Activated naive CD4-positive, alpha-beta T cell treated with anti-CD3 and anti-CD28 coated beads, Interleukin-2, amount 10 ng/mL, durations not matched to agents 7 days and 5 days (primary cell): ENCODE results near the gene GNG11.
"Not testable (repeated sequence)": the region's sequence is repeated elsewhere in the genome, so short reads cannot be mapped to it uniquely, and the experiment has no call there.

Experiments
- CTCF ChIA-PET: fragments of 350-600 bp; sonication (Branson Sonifier 250); formaldehyde crosslinking; loops from one replicate; lab custom pipeline; 2021; ENCODE audit warnings: antibody characterized with exemption; lab: Charles Lee
- DNase-seq: peaks from one replicate; pipeline ENCODE4 v3.0.0-alpha.2; 2020
- H3K27ac Mint-ChIP-seq: one replicate; pipeline ENCODE4 v1.8.0; 2021; ENCODE audit warnings: mild to moderate bottlenecking, moderate library complexity, mixed read lengths
- H3K27me3 Mint-ChIP-seq: one replicate; pipeline ENCODE4 v1.8.0; 2021; ENCODE audit warnings: mild to moderate bottlenecking, mixed read lengths
- H3K36me3 Mint-ChIP-seq: one replicate; pipeline ENCODE4 v1.8.0; 2021; ENCODE audit warnings: mixed read lengths
- H3K4me1 Mint-ChIP-seq: one replicate; pipeline ENCODE4 v1.8.0; 2021; ENCODE audit warnings: mixed read lengths
- H3K4me3 Mint-ChIP-seq: one replicate; pipeline ENCODE4 v1.8.0; 2021; ENCODE audit warnings: mild to moderate bottlenecking, moderate library complexity, mixed read lengths
- H3K9me3 Mint-ChIP-seq: one replicate; pipeline ENCODE4 v1.8.0; 2021; ENCODE audit warnings: mixed read lengths

GNG11 gene

DNA sequence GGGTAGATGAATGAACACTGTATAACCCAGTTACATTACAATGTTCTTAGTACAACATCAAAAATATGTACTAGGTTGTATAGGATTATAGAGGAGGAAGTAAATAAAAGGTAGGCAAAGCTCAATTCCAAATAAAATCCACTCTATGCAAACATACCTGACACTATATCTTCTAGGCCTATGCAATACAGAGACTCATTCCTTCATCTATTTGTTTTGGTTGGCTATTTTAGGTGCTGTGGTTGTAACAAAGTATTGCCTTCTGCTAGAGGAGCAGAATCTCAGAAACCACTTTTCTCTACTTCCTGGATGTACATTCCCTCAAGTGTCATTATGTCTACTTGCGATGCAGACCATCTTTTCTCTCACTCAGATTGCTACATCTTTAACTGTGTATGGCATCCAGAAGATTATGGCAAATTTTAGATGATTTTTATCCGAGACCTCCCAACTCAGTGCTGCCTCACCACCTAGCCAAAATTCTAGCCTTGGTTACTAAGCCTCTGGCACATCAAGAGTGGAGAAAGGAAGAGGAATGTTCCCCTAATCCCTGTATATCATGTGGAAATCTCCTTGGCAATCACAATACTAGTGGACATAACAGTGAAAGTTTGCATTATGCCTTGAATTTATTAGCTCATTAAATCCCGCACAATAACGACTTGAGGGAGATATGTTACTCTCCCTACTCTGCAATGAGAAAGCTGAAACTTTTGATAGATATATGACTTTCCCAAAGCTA lies 25.5 kb upstream of the GNG11 start:
- Mint-ChIP-seq H3K4me1 (no peaks in the 10 kb centered on the region), H3K27ac (no peak overlapping the region), H3K4me3 (no peak overlapping the region), H3K9me3 (no peaks in the 10 kb centered on the region), H3K27me3 (peaks cover 7% of the 10 kb centered on the region), H3K36me3 (no peaks in the 10 kb centered on the region)
- CTCF ChIA-PET: interaction anchor here (1.2 kb wide), 1 partner anchor 11 kb away, joined by 3 read pairs; no protein-coding TSS in a partner anchor
- no peak for DNase-seq

DNA sequence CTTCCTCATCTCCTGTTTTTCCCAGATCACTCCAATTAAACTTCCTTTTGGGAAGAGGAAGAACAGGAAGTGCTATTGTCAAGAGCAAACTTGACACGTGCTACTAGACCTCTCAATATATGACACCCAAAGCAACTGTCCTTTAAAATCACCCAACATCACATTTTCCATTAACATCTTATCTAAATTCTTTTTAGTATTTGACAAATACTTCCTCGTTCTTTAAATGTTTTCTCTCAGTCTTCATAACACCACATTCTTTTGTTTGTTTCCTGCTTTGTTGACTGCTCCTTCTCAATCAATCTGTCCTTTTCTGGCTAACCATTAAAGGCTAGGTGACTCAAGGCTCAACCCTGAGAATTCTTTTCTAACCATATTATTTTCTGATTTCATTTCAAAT lies 23.9 kb upstream of the GNG11 start:
- Mint-ChIP-seq H3K4me1 (no peaks in the 10 kb centered on the region), H3K27me3 (no peaks in the 10 kb centered on the region), H3K4me3 (no peak overlapping the region), H3K36me3 (no peaks in the 10 kb centered on the region), H3K27ac (no peak overlapping the region), H3K9me3 (no peaks in the 10 kb centered on the region)
- CTCF ChIA-PET: no interaction called here
- DNase-seq: no peak

DNA sequence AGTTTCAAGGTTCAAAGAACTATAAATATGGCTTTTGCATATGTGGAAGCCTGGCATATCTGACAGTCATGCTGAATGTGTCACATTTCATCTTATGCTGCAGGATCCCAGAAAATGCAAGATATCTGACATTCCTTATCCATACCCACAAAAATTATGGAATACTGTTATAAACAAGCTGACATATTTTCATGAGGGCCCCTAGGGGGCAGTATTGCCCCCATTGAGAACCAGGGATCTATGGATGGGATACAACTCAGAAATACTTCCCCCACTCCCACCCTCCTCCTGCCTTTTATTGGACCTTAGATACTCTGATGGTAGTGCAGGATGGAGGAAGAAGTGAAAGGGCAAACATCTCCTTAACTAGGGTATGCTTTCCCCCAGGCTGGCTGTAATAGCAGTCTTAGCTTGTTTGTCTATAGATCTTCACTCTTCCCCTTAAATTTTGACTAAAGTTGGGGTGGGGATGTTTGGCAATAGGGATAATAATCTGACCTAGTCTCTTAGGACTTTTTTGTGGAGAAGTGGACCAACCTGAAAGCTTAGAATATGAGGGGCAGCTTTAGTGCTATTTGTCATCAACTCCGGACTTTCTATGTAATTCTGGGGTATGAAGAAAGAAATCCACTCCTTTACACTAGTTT lies 18.6 kb upstream of the GNG11 start:
- CTCF ChIA-PET: interaction anchor here (0.7 to 2.3 kb wide), 8 partner anchors 17 to 343 kb away, joined by 3 to 25 read pairs (median 4); partner anchors contain the start of gene GNG11
- DNase-seq: no peak
- H3K27ac Mint-ChIP-seq: no peak overlapping the region
- H3K36me3 Mint-ChIP-seq: no peaks in the 10 kb centered on the region
- H3K9me3 Mint-ChIP-seq: no peaks in the 10 kb centered on the region
- no peaks in the 10 kb centered on the region for H3K4me1 Mint-ChIP-seq
- H3K27me3 Mint-ChIP-seq: no peaks in the 10 kb centered on the region
- H3K4me3 Mint-ChIP-seq: no peak overlapping the region

DNA sequence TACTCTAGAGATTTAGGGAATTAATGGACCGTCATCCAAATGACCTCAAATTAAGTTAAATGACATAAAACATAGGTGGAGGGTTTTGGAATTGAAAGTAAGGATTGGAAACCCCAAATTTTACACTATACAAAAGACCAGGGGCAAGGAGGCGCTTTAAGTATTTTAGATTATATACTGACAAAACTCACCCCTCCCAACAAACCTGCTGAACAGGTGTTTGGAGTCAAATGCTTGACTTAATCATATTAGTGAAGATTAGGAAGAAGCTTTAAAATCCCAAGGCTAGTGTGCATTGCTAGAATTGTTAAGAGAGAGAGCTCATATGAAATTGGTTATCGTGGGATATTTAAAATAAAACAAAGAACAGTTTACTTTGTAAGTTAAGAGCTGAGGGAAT lies 15.3 kb upstream of the GNG11 start, which contains the start of gene GNGT1:
GNGT1 (plus strand) TSS at position 301 of the 400 bp plus-strand sequence. CDS start 180 bp downstream, outside the sequence.
- no peak for DNase-seq
- H3K4me1 Mint-ChIP-seq: no peaks in the 10 kb centered on the region
- CTCF ChIA-PET: no interaction called here
- no peak within 1 kb of the TSS for H3K4me3 Mint-ChIP-seq
- H3K9me3 Mint-ChIP-seq: no peaks in the 10 kb centered on the region
- no peaks in the 10 kb centered on the region for H3K36me3 Mint-ChIP-seq
- H3K27ac Mint-ChIP-seq: no peak within 1 kb of the TSS
- H3K27me3 Mint-ChIP-seq: no peaks in the 10 kb centered on the region

DNA sequence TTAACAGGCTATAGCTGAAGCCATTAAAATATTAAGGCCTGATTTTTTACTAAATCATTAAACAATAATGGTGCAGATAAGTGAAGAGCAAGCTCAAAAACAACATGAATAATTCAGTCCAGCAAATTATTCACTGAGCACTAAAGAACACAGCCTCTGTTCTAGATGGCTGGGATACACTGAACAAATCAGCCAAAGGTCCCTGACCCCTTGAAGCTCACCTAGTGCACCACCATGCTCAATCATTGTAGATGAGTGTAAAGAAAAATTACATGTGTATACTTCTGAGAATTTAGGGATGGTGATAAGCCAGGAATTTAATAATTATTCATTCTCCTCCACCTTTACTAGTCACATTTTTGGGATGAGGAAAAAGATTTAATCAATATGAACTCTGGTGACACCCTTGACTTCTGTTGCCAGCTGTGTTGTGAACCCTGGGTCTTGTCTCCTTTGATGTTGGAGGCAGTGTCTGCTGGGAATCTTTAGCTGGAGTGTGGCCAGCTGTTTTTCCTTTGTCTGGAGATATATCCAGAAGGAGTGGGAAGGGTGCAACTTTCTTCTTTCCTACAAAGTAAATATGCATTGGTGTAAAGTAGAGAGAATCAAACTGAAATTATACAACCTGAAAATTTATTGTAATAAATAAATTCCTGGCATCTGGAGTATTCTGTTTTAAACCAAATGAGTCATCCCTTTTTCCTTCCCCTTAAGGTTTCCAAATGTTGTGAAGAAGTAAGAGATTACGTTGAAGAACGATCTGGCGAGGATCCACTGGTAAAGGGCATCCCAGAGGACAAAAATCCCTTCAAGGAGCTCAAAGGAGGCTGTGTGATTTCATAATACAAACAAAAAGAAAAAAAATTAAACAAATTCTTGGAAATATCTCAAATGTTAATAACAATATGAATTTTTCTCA lies 11.2 kb upstream of the GNG11 start:
- Mint-ChIP-seq H3K4me3 (no peak overlapping the region), H3K9me3 (no peaks in the 10 kb centered on the region), H3K36me3 (no peaks in the 10 kb centered on the region), H3K27me3 (peaks cover 3% of the 10 kb centered on the region), H3K27ac (no peak overlapping the region), H3K4me1 (no peaks in the 10 kb centered on the region)
- DNase-seq: no peak
- CTCF ChIA-PET: interaction anchor here (0.6 to 1.3 kb wide), 3 partner anchors 9 to 527 kb away, joined by 3 read pairs; no protein-coding TSS in a partner anchor

DNA sequence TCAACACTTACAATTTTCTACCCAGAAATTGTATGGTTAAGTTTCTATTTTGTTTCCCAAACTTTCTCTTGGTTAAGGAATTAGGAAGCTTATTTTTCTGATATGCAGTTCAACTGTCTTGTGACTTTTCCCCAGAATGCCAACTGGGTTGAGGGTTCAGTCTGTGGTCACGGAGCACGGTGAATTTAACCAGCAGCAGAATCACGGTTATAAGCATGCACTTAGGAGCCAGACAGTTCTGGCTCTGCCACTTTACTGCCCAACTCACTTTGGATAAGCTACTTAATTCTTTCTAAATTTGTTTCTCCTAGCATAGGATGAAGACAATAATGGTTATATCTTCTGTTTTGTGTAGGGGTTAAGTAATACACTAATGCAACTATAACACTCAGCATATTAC lies 10.3 kb upstream of the GNG11 start:
- H3K4me1 Mint-ChIP-seq, H3K9me3 Mint-ChIP-seq, H3K36me3 Mint-ChIP-seq, H3K27ac Mint-ChIP-seq, DNase-seq, H3K4me3 Mint-ChIP-seq, H3K27me3 Mint-ChIP-seq, CTCF ChIA-PET: not testable (repeated sequence)

DNA sequence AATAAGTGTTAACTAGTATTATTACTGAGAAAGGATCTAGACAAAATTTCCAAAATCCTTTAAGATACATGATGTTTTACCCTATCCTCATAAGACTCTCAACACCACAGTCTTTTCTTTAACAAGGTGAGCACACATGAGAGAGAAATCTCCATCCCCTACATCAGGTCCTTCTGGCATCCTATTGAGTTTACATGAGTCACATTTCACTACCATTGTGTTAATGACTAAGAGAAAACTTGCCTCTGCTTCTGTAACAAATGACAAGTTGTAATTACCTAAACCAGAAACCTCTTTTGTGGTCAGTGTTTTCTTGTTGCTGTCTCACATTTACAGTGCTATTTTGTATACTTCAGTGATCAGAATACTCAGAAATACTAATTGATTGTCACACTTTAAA lies 9.9 kb upstream of the GNG11 start:
- H3K4me3 Mint-ChIP-seq, DNase-seq, H3K9me3 Mint-ChIP-seq, H3K27ac Mint-ChIP-seq, H3K36me3 Mint-ChIP-seq, CTCF ChIA-PET, H3K4me1 Mint-ChIP-seq, H3K27me3 Mint-ChIP-seq: not testable (repeated sequence)

DNA sequence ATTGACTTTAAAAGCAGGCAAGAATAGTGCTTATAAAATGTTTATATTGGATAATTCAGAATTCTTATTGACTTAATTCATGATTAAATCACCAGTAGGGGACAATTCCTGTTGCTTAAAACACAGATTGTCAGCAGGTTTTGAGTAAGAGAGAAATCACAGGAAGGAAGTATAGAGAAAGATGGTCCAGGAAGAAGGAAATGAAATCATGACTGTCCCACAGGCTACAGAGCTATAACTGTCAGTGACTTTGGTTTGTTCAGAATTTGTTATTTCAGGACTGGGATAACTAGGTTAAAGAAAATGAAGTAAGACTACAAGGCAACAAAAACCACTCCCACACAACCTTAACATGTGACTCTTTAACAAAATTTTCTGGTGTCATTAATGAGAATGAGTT lies 8.3 kb upstream of the GNG11 start:
- Mint-ChIP-seq H3K4me1 (no peaks in the 10 kb centered on the region), H3K4me3 (no peak overlapping the region), H3K36me3 (no peaks in the 10 kb centered on the region), H3K27ac (no peak overlapping the region), H3K9me3 (no peaks in the 10 kb centered on the region), H3K27me3 (peaks cover 9% of the 10 kb centered on the region)
- DNase-seq: no peak
- CTCF ChIA-PET: no interaction called here

DNA sequence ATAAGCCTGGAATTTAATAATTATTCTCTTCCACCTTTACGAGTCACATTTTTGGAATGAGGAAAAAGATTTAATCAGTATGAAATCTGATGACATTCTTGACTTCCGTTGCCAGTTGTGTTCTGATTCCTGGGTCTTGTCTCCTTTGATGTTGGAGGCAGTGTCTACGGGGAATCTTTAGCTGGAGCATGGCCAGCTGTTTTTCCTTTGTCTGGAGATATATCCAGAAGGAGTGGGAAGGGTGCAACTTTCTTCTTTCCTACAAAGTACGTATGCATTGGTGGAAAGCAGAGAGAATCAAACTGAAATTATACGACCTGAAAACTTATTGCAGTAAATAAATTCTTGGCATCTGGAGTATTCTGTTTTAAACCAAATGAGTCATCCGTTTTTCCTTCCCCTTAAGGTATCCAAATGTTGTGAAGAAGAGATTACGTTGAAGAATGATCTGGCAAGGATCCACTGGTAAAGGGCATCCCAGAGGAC lies 6.9 kb upstream of the GNG11 start:
- no peak for DNase-seq
- CTCF ChIA-PET: no interaction called here
- Mint-ChIP-seq H3K36me3 (no peaks in the 10 kb centered on the region), H3K4me1 (no peaks in the 10 kb centered on the region), H3K4me3 (no peak overlapping the region), H3K27me3 (peaks cover 9% of the 10 kb centered on the region), H3K9me3 (no peaks in the 10 kb centered on the region), H3K27ac (no peak overlapping the region)

DNA sequence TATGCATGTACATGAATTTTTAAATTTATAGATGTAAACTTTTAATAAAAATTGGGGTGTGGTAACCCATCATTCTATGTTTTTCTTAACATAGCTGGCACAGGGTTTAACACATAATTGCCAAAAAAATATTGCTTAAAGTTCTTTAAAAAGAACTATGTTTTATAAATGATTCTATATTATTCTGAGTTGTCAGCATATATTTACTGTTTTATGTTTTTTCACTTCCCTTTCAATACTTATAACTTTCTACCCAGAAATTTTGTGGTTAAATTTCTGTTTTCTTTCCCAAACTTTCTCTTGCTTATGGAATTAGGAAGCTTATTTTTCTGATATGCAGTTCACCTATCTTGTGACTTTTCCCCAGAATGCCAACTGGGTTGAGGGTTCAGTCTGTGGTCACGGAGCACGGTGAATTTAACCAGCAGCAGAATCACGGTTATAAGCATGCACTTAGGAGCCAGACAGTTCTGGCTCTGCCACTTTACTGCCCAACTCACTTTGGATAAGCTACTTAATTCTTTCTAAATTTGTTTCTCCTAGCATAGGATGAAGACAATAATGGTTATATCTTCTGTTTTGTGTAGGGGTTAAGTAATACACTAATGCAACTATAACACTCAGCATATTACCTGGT lies 6.2 kb upstream of the GNG11 start:
- H3K9me3 Mint-ChIP-seq, H3K4me3 Mint-ChIP-seq, H3K27me3 Mint-ChIP-seq, DNase-seq, H3K36me3 Mint-ChIP-seq, H3K27ac Mint-ChIP-seq, H3K4me1 Mint-ChIP-seq: not testable (repeated sequence)
- CTCF ChIA-PET: interaction anchor here (0.7 kb wide), 1 partner anchor 302 kb away, joined by 3 read pairs; no protein-coding TSS in a partner anchor

DNA sequence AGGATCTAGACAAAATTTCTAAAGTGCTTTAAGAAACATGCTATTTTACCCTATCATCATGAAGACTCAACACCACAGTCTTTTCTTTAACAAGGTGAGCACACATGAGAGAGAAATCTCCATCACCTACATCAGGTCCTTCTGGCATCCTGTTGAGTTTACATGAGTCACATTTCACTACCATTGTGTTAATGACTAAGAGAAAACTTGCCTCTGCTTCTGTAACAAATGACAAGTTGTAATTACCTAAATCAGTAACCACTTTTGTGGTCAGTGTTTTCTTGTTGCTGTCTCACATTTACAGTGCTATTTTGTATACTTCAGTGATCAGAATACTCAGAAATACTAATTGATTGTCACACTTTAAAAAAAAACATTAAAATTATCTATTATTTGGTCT lies 5.6 kb upstream of the GNG11 start:
- H3K9me3 Mint-ChIP-seq, DNase-seq, H3K27ac Mint-ChIP-seq, H3K4me1 Mint-ChIP-seq, CTCF ChIA-PET, H3K27me3 Mint-ChIP-seq, H3K4me3 Mint-ChIP-seq, H3K36me3 Mint-ChIP-seq: not testable (repeated sequence)

DNA sequence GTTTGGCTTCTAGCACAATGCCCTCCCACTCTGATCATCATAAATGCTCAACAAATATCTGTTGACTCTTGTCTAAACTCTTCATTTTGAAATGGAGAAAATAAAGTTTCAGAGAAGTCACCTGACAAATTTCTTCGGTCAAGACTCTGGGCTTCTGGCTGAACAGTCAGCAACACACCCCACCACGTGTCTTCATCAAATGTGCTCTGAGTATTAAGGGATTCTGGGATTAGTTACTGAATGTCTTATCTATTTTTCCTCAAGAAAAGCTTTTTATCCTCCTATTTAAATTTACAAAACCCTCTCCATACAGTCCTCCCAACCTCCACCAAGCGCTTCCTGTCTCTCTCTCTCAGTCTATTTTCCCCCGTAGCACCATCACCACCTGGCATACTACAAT lies 5.2 kb upstream of the GNG11 start:
- H3K4me3 Mint-ChIP-seq, DNase-seq, H3K9me3 Mint-ChIP-seq, CTCF ChIA-PET, H3K36me3 Mint-ChIP-seq, H3K27ac Mint-ChIP-seq, H3K4me1 Mint-ChIP-seq: not testable (repeated sequence)
- H3K27me3 Mint-ChIP-seq: peaks cover 13% of the 10 kb centered on the region

DNA sequence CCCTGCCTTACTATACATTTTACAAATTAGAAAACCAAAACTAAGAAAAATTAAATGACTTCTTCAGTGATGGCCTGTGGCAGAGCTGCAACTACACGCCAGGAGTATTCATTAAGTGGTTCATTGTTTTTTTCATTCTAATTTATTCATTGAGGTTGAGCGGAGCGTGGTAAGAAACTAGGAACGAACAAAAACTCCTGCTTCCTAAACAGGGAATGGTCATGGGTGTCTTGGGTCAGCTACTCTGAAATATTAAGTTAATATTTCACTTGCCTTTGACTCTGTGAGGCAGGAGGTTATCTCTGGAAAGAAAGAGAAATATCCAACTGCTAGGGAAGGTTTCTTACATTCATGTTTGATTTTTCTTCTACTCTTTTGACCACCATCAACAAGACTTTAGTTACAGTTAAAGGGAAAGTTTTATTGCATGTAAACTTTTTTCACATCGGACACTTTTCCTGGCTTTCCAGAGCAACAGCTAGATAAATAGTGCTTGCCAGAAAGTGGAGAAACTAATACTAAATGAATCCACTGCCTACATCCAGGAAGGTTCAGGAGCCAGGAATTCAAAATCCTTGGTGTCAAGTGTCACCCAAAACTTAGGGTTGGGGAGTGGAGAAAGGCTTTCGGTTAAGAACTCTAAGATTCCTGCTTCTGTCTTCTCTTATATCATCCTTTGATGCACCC lies 896 bp upstream of the GNG11 start:
- DNase-seq: no peak
- CTCF ChIA-PET: no interaction called here

More for the DNA sequence above, 896 bp upstream of the GNG11 start:
- peaks cover 20% of the 10 kb centered on the region for H3K27me3 Mint-ChIP-seq
- no peaks in the 10 kb centered on the region for H3K9me3 Mint-ChIP-seq
- H3K4me3 Mint-ChIP-seq: peak overlapping the region; percentile 18
- H3K4me1 Mint-ChIP-seq: peaks cover 2% of the 10 kb centered on the region
- H3K27ac Mint-ChIP-seq: no peak overlapping the region
- H3K36me3 Mint-ChIP-seq: no peaks in the 10 kb centered on the region
